Fibroblast of lung (primary cell): ENCODE results near the gene PTPRQ. TPM values are rescaled to one million over a fixed set of nuclear protein-coding genes. Genes with fewer than 3 reads are reported as not detected.

Experiments
- DNase-seq, 2 donors: peaks; one replicate each; pipeline versions ENCODE4 v3.0.0 to v3.0.0-alpha.2; 2010; ENCODE audit warnings: low read depth in 2 of 2
- H2AFZ ChIP-seq: 2 replicates; pipeline ENCODE4 v1.5.1; 2012; ENCODE audit warnings: low read length, control low read depth, inconsistent platforms
- H3K27ac ChIP-seq: 2 replicates; pipeline ENCODE4 v1.5.1; 2011; ENCODE audit warnings: low read length, control low read depth; ENCODE audit not compliant: insufficient read depth
- H3K27me3 ChIP-seq: 2 replicates; pipeline ENCODE4 v1.5.1; 2011; ENCODE audit warnings: mild to moderate bottlenecking, low read length; ENCODE audit not compliant: control insufficient read depth, insufficient read depth
- H3K36me3 ChIP-seq: 2 replicates; pipeline ENCODE4 v1.5.1; 2011; ENCODE audit warnings: low read length; ENCODE audit not compliant: control insufficient read depth, insufficient read depth
- H3K4me1 ChIP-seq: 2 replicates; pipeline ENCODE4 v1.5.1; 2011; ENCODE audit warnings: low read length; ENCODE audit not compliant: control insufficient read depth, insufficient read depth; ENCODE audit errors: extremely low read depth
- H3K4me2 ChIP-seq: 2 replicates; pipeline ENCODE4 v1.5.1; 2011; ENCODE audit warnings: low read length, control low read depth; ENCODE audit not compliant: insufficient read depth; ENCODE audit errors: extremely low read depth
- H3K4me3 ChIP-seq, 4 experiments: fragments of 200-600 bp in 1 of 4; sonication (generic) in 1 of 4; replicated peaks in 1 of 4; 2 replicates each; pipeline ENCODE4 v1.5.1; 2011 to 2016; ENCODE audit warnings: low read length in 4 of 4, low read depth in 3 of 4, mild to moderate bottlenecking in 3 of 4, control low read depth in 2 of 4, inconsistent platforms in 1 of 4, mixed read lengths in 1 of 4; ENCODE audit not compliant: insufficient read depth in 1 of 4; ENCODE audit errors: control extremely low read depth in 1 of 4
- H3K79me2 ChIP-seq: 2 replicates; pipeline ENCODE4 v1.5.1; 2012; ENCODE audit warnings: mild to moderate bottlenecking, low read length, inconsistent platforms; ENCODE audit not compliant: control insufficient read depth, insufficient read depth
- H3K9ac ChIP-seq: 2 replicates; pipeline ENCODE4 v1.5.1; 2011; ENCODE audit warnings: mild to moderate bottlenecking, low read length, control low read depth; ENCODE audit not compliant: insufficient read depth
- H3K9me3 ChIP-seq: 2 replicates; pipeline ENCODE4 v1.5.1; 2012; ENCODE audit warnings: low read depth, low read length; ENCODE audit not compliant: control insufficient read depth, insufficient read depth
- H4K20me1 ChIP-seq: 2 replicates; pipeline ENCODE4 v1.5.1; 2011; ENCODE audit warnings: low read length; ENCODE audit not compliant: control insufficient read depth, insufficient read depth; ENCODE audit errors: extremely low read depth
- CTCF ChIP-seq, 2 donors: IDR thresholded peaks in 1 of 2; conservative IDR thresholded peaks in 1 of 2; 1 replicate in 1 of 2; 2 replicates in 1 of 2; pipeline ENCODE4 v1.5.1; 2011 to 2012; ENCODE audit warnings: low read length in 2 of 2, control low read depth in 1 of 2, inconsistent platforms in 1 of 2, low read depth in 1 of 2, mild to moderate bottlenecking in 1 of 2
- EZH2 ChIP-seq: IDR thresholded peaks from 2 replicates; pipeline ENCODE4 v1.5.1; 2012; ENCODE audit warnings: low read length, control low read depth, mild to moderate bottlenecking; ENCODE audit errors: missing control alignments
- polyA plus RNA-seq, 2 donors: library from polyadenylated mRNA; depleted of rRNA in 1 of 2; stranded (reverse) in 1 of 2; unstranded in 1 of 2; fragments of >200 nt; gene quantifications; 2 replicates each; pipeline ENCODE4 v1.2.1, GENCODE V29; 2011 to 2012; ENCODE audit warnings: missing spikeins in 1 of 2
- total RNA-seq: library from RNA; depleted of rRNA; stranded (reverse); fragments of >200 nt; gene quantifications from 2 replicates; pipeline ENCODE4 v1.2.1, GENCODE V29; 2014

The PTPRQ gene
- total and polyA plus RNA-seq, 2 donors (not counting 1 experiment from before 2014, with no cell fraction given), result 1.3 to 7.7 TPM

GRCh38 chr12:80485222-80485987, 41.4 kb downstream of the PTPRQ start:
- no peaks in the 10 kb centered on the region for H4K20me1 ChIP-seq
- H3K27me3 ChIP-seq, result no peaks in the 10 kb centered on the region
- no peak for DNase-seq
- no peak overlapping the region for H3K4me2 ChIP-seq
- H3K9me3 ChIP-seq, result no peaks in the 10 kb centered on the region
- no peak overlapping the region for H2AFZ ChIP-seq
- TF ChIP-seq CTCF (conservative IDR thresholded peaks at IDR 0.05 in 1 of 2, IDR thresholded peaks at IDR 0.05 in 1 of 2; ENCODE audit: low read depth in 1 of 2, low read length in 2 of 2), result no peak
- no peak for TF ChIP-seq EZH2
- no peaks in the 10 kb centered on the region for H3K79me2 ChIP-seq
- H3K36me3 ChIP-seq, result no peaks in the 10 kb centered on the region
- H3K9ac ChIP-seq, result no peak overlapping the region
- no peak overlapping the region for H3K4me3 ChIP-seq
- no peak overlapping the region for H3K27ac ChIP-seq
- H3K4me1 ChIP-seq, result no peaks in the 10 kb centered on the region

GRCh38 chr12:80490329-80490728, 46.3 kb downstream of the PTPRQ start:
- no peak overlapping the region for H3K27ac ChIP-seq
- H2AFZ ChIP-seq, result no peak overlapping the region
- peak in 1 of 2 donors; percentile 69 for DNase-seq
- no peaks in the 10 kb centered on the region for H3K9me3 ChIP-seq
- no peaks in the 10 kb centered on the region for H4K20me1 ChIP-seq
- H3K4me1 ChIP-seq, result no peaks in the 10 kb centered on the region
- H3K79me2 ChIP-seq, result no peaks in the 10 kb centered on the region
- H3K4me3 ChIP-seq, result no peak overlapping the region
- TF ChIP-seq CTCF (conservative IDR thresholded peaks at IDR 0.05 in 1 of 2, IDR thresholded peaks at IDR 0.05 in 1 of 2; ENCODE audit: low read depth in 1 of 2, low read length in 2 of 2), result no peak
- no peak for TF ChIP-seq EZH2
- H3K9ac ChIP-seq, result no peak overlapping the region
- no peak overlapping the region for H3K4me2 ChIP-seq
- no peaks in the 10 kb centered on the region for H3K27me3 ChIP-seq
- H3K36me3 ChIP-seq, result no peaks in the 10 kb centered on the region

- no peak for TF ChIP-seq CTCF (conservative IDR thresholded peaks at IDR 0.05 in 1 of 2, IDR thresholded peaks at IDR 0.05 in 1 of 2; ENCODE audit: low read depth in 1 of 2, low read length in 2 of 2)
- no peak for TF ChIP-seq EZH2
- H3K9me3 ChIP-seq, result no peaks in the 10 kb centered on the region
- no peak overlapping the region for H3K27ac ChIP-seq
- H3K4me3 ChIP-seq, result no peak overlapping the region
- H3K79me2 ChIP-seq, result no peaks in the 10 kb centered on the region
- H3K9ac ChIP-seq, result no peak overlapping the region
- no peaks in the 10 kb centered on the region for H3K27me3 ChIP-seq
- DNase-seq, result no peak
- no peak overlapping the region for H2AFZ ChIP-seq
- H3K36me3 ChIP-seq, result no peaks in the 10 kb centered on the region
- no peaks in the 10 kb centered on the region for H3K4me1 ChIP-seq
- no peak overlapping the region for H3K4me2 ChIP-seq
- no peaks in the 10 kb centered on the region for H4K20me1 ChIP-seq
Observed at GRCh38 chr12:80491166-80491565, 47.1 kb downstream of the PTPRQ start.
